ENCODE data around the gene GPHN.
A peak's percentile ranks its signal among the peaks of the same experiment; 100 is the strongest.

The GPHN gene

DNA sequence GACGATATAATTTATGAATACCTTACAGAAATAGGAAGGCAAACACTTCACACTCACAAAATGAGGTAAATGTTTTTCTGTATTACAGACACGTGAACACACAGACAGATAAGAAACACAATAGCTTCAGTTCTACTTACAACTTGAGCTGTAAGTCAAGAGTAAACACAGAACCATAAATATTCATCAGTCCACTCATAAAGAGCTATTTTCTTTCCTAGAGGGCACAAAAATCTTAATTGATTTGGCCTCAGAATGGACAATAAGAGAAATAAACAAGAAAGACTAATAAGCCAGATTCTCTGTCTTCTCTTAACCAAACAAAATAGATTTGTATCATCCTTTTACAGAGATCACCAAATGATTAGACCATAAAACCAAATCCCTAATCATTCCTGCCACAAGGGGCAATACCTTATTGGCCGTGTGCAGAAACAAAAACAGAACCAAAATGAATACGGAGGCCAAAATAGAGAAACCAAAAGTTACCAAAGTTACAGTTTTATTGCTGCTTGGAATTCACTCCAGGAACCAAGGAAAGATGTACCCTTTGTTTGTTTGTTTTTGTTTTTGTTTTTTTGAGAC lies 643.2 kb downstream of the GPHN start:
- Histone ChIP-seq H4K91ac (ENCODE audit: low read depth, low read length) (no peak overlapping the region), H3K14ac (ENCODE audit: low read length) (no peak overlapping the region), H3K79me2 (ENCODE audit: control insufficient read depth, insufficient read depth, low read length, poor library complexity) (no peaks in the 10 kb centered on the region), H3K9ac (ENCODE audit: low read length) (no peak overlapping the region), H3K4me3 (ENCODE audit: low read depth, low read length) (no peak overlapping the region), H2BK12ac (ENCODE audit: low read length) (no peak overlapping the region), H4K8ac (ENCODE audit: low read depth, low read length) (no peak overlapping the region), H3K4me2 (ENCODE audit: low read length) (no peak overlapping the region), H2AFZ (ENCODE audit: insufficient read depth, low read length, poor library complexity) (no peak overlapping the region), H3K18ac (ENCODE audit: low read length) (no peak overlapping the region), H3K79me1 (ENCODE audit: low read length) (no peaks in the 10 kb centered on the region), H3K4me1 (ENCODE audit: control insufficient read depth in 1 of 2, insufficient read depth in 2 of 2, low read length in 2 of 2) (no peaks in the 10 kb centered on the region), H2BK120ac (ENCODE audit: insufficient read depth, low read length, poor library complexity) (no peak overlapping the region), H3K27ac (ENCODE audit: low read depth, low read length) (no peak overlapping the region), H2BK5ac (ENCODE audit: low read depth, low read length, poor library complexity) (no peak overlapping the region), H3K36me3 (ENCODE audit: control insufficient read depth in 1 of 2, insufficient read depth in 2 of 2, low read length in 2 of 2) (no peaks in the 10 kb centered on the region), H4K12ac (ENCODE audit: low read depth, low read length) (no peak overlapping the region), H3K4ac (ENCODE audit: low read depth, low read length) (no peak overlapping the region), H3K23ac (ENCODE audit: low read length) (no peak overlapping the region), H2AK5ac (ENCODE audit: low read length) (no peak overlapping the region), H3K9me3 (ENCODE audit: insufficient read depth, low read depth, low read length) (no peaks in the 10 kb centered on the region), H3K27me3 (ENCODE audit: insufficient read depth, low read length) (no peaks in the 10 kb centered on the region)
- no CpG with 5 or more reads among the region's 4 CpGs for WGBS (ENCODE audit: extremely low coverage, insufficient coverage, insufficient read length)
- peak in 1 of 2 donors; percentile 37 for DNase-seq

DNA sequence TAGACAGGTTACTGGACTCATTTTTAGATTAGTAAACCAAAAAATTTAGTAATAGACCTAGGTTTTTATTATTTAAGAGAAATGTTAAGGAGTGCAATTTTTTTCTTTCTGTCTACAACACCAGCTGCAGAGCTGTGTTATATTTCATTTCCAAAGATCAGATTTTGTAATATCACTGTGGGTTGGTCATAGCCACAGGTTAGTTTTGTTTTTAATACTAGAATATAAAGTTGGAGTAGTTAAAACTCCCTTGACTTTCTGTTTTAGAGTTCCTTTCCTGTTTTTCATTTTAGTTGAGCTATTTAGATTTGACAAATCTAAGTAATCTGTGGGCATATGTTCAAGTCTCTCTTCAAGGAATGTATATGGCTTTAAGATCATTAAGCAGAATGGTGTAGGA lies 650.6 kb downstream of the GPHN start:
- Histone ChIP-seq H3K4ac (ENCODE audit: low read depth, low read length) (no peak overlapping the region), H2AK5ac (ENCODE audit: low read length) (no peak overlapping the region), H4K8ac (ENCODE audit: low read depth, low read length) (no peak overlapping the region), H3K4me3 (ENCODE audit: low read depth, low read length) (no peak overlapping the region), H3K27ac (ENCODE audit: low read depth, low read length) (no peak overlapping the region), H3K14ac (ENCODE audit: low read length) (no peak overlapping the region), H3K4me2 (ENCODE audit: low read length) (no peak overlapping the region), H3K9me3 (ENCODE audit: insufficient read depth, low read depth, low read length) (no peaks in the 10 kb centered on the region), H4K12ac (ENCODE audit: low read depth, low read length) (no peak overlapping the region), H3K27me3 (ENCODE audit: insufficient read depth, low read length) (no peaks in the 10 kb centered on the region), H3K18ac (ENCODE audit: low read length) (no peak overlapping the region), H3K79me1 (ENCODE audit: low read length) (no peaks in the 10 kb centered on the region), H3K36me3 (ENCODE audit: control insufficient read depth in 1 of 2, insufficient read depth in 2 of 2, low read length in 2 of 2) (no peaks in the 10 kb centered on the region), H3K79me2 (ENCODE audit: control insufficient read depth, insufficient read depth, low read length, poor library complexity) (no peaks in the 10 kb centered on the region), H3K9ac (ENCODE audit: low read length) (no peak overlapping the region), H2AFZ (ENCODE audit: insufficient read depth, low read length, poor library complexity) (no peak overlapping the region), H2BK120ac (ENCODE audit: insufficient read depth, low read length, poor library complexity) (no peak overlapping the region), H4K91ac (ENCODE audit: low read depth, low read length) (no peak overlapping the region), H2BK5ac (ENCODE audit: low read depth, low read length, poor library complexity) (no peak overlapping the region), H2BK12ac (ENCODE audit: low read length) (no peak overlapping the region), H3K4me1 (ENCODE audit: control insufficient read depth in 1 of 2, insufficient read depth in 2 of 2, low read length in 2 of 2) (peaks cover 0 to 2% of the 10 kb centered on the region in 2 experiments), H3K23ac (ENCODE audit: low read length) (no peak overlapping the region)
- DNase-seq: no peak

GRCh38 chr14:67162385-67162784 lies 654.4 kb downstream of the GPHN start:
- Histone ChIP-seq H3K4me3 (ENCODE audit: low read depth, low read length) (no peak overlapping the region), H3K27ac (ENCODE audit: low read depth, low read length) (no peak overlapping the region), H3K36me3 (ENCODE audit: control insufficient read depth in 1 of 2, insufficient read depth in 2 of 2, low read length in 2 of 2) (no peaks in the 10 kb centered on the region), H3K23ac (ENCODE audit: low read length) (no peak overlapping the region), H3K79me1 (ENCODE audit: low read length) (peaks cover 2% of the 10 kb centered on the region), H2BK120ac (ENCODE audit: insufficient read depth, low read length, poor library complexity) (no peak overlapping the region), H2BK5ac (ENCODE audit: low read depth, low read length, poor library complexity) (no peak overlapping the region), H3K4ac (ENCODE audit: low read depth, low read length) (no peak overlapping the region), H2AFZ (ENCODE audit: insufficient read depth, low read length, poor library complexity) (no peak overlapping the region), H3K9me3 (ENCODE audit: insufficient read depth, low read depth, low read length) (no peaks in the 10 kb centered on the region), H3K4me1 (ENCODE audit: control insufficient read depth in 1 of 2, insufficient read depth in 2 of 2, low read length in 2 of 2) (peaks cover 0 to 2% of the 10 kb centered on the region in 2 experiments), H4K8ac (ENCODE audit: low read depth, low read length) (no peak overlapping the region), H3K4me2 (ENCODE audit: low read length) (no peak overlapping the region), H3K14ac (ENCODE audit: low read length) (no peak overlapping the region), H4K12ac (ENCODE audit: low read depth, low read length) (no peak overlapping the region), H3K9ac (ENCODE audit: low read length) (no peak overlapping the region), H3K27me3 (ENCODE audit: insufficient read depth, low read length) (no peaks in the 10 kb centered on the region), H3K79me2 (ENCODE audit: control insufficient read depth, insufficient read depth, low read length, poor library complexity) (no peaks in the 10 kb centered on the region), H2AK5ac (ENCODE audit: low read length) (no peak overlapping the region), H2BK12ac (ENCODE audit: low read length) (no peak overlapping the region), H4K91ac (ENCODE audit: low read depth, low read length) (no peak overlapping the region), H3K18ac (ENCODE audit: low read length) (no peak overlapping the region)
- no CpG with 5 or more reads among the region's 4 CpGs for WGBS (ENCODE audit: extremely low coverage, insufficient coverage, insufficient read length)
- no peak for DNase-seq

DNA sequence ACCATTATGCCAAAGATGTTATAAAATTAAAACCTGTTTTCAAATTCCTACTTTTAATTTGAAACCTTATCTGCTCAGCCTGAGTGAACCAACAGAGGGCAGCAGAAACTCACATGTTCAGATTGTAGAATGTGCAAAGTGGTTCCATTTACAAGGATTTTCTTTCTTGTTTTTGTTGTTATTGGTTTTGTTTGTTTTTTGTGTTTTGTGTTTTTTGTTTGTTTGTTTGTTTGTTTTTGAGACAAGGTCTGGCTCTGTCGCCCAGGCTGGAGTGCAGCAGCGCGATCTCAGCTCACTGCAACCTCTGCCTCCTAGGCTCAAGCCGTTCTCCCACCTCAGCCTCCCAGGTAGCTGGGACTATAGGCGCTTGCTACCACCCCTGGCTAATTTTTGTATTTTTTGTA lies 658.5 kb downstream of the GPHN start:
- Histone ChIP-seq H3K14ac (ENCODE audit: low read length) (no peak overlapping the region), H4K91ac (ENCODE audit: low read depth, low read length) (no peak overlapping the region), H3K4me3 (ENCODE audit: low read depth, low read length) (no peak overlapping the region), H2BK5ac (ENCODE audit: low read depth, low read length, poor library complexity) (no peak overlapping the region), H2AFZ (ENCODE audit: insufficient read depth, low read length, poor library complexity) (no peak overlapping the region), H3K4me1 (ENCODE audit: control insufficient read depth in 1 of 2, insufficient read depth in 2 of 2, low read length in 2 of 2) (peaks cover 0 to 2% of the 10 kb centered on the region in 2 experiments), H2AK5ac (ENCODE audit: low read length) (no peak overlapping the region), H3K36me3 (ENCODE audit: control insufficient read depth in 1 of 2, insufficient read depth in 2 of 2, low read length in 2 of 2) (no peaks in the 10 kb centered on the region), H3K23ac (ENCODE audit: low read length) (no peak overlapping the region), H3K4ac (ENCODE audit: low read depth, low read length) (no peak overlapping the region), H3K27ac (ENCODE audit: low read depth, low read length) (no peak overlapping the region), H3K4me2 (ENCODE audit: low read length) (no peak overlapping the region), H3K9me3 (ENCODE audit: insufficient read depth, low read depth, low read length) (no peaks in the 10 kb centered on the region), H3K18ac (ENCODE audit: low read length) (no peak overlapping the region), H3K79me1 (ENCODE audit: low read length) (peaks cover 4% of the 10 kb centered on the region), H4K12ac (ENCODE audit: low read depth, low read length) (no peak overlapping the region), H3K79me2 (ENCODE audit: control insufficient read depth, insufficient read depth, low read length, poor library complexity) (no peaks in the 10 kb centered on the region), H2BK12ac (ENCODE audit: low read length) (peak overlapping the region; percentile 49), H3K9ac (ENCODE audit: low read length) (no peak overlapping the region), H3K27me3 (ENCODE audit: insufficient read depth, low read length) (no peaks in the 10 kb centered on the region), H4K8ac (ENCODE audit: low read depth, low read length) (peak overlapping the region; percentile 28), H2BK120ac (ENCODE audit: insufficient read depth, low read length, poor library complexity) (peak overlapping the region; percentile 43)
- peak; percentile 17 to 75 for DNase-seq
- no CpG with 5 or more reads among the region's 5 CpGs for WGBS (ENCODE audit: extremely low coverage, insufficient coverage, insufficient read length)

All from trophoblast cell (in vitro differentiated cells and primary cell).